GM18519 (cell line): ENCODE data around the gene ZNG1C.
"Not testable (repeated sequence)": the region's sequence is repeated elsewhere in the genome, so short reads cannot be mapped to it uniquely, and the experiment has no call there.

Source experiments
- ATAC-seq: cut with Tn5 transposase; IDR thresholded peaks from one replicate; pipeline ENCODE4 v1.9.1; 2021; ENCODE audit warnings: mild to moderate bottlenecking, moderate library complexity; ENCODE audit not compliant: unreplicated experiment, low FRiP score

The ZNG1C gene

DNA sequence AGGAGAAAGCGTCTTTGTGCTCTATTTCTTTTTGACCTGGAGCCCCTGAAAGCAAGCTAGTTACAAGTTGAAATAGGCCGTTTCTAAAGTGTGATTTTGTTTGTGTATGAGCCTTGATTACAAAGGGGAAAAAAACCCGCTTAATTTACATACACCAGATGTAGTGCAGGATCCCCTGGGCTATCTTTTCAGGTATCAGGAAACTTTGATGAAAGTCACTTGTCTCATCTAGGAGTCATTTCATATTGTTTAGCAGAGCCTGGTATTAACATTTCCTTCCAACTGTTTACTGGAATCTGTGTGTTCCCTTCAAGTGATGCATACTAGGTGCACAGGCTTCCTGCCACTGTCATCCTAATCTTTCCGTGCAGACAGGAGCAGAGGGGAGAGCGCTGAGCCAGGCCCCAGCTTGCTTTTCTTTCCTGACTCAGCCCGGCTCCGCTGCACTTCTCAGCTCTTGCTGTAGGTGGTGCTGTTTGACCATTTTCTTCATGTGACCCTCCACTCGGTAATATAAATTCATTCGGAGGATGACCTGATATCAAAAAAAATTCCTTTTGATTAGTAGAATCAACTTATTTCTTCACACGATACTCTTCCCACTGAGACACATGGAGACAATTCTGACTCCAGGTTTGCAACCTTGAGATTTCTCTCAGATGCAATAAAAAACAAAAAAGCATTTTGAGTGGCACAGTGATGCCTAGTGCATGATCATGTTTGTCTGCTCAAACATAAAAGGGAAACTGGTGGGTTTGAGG is 100.7 kb downstream of the ZNG1C start:
- peak; percentile 84 for ATAC-seq

DNA sequence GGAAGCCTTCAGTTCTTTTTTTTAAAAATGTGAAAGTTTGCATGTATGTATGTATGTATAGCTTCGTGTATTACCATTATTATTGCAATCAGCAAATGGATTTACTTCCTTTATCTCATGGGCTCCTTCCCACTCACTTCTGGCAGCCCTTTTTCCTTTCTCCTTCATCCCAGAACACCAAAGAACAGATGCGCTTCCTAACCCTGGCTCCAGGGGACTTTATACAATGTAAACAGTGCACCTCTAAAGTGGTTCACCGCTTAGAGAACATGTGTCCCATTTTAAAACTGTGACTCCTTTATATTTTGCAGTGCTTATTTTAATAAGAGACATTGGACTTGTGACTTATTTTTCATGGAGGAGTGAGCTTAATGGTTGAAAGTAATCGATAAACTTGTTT is 101.5 kb downstream of the ZNG1C start:
- ATAC-seq: not testable (repeated sequence)

DNA sequence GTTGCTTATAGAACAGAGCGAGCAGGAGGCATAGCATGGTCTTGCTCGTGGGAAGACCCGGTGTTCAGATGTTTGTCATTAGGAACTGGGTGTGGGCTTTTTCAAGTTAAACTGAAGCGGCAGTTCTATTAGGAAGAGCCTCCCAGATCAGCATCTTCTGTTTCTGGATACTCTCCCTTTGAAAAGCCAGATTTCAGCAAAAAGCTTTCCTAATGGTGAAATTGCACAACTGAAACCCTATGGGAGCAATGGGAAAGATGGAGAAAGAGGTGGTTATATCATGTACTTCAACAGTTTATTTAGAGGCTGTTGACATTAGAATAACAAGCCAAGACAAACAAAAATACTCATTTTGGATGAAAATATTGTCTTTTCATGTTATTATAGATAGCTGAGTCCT is 102.2 kb downstream of the ZNG1C start:
- not testable (repeated sequence) for ATAC-seq
